ENCODE measurements around the gene OPN3.

OPN3 gene

DNA sequence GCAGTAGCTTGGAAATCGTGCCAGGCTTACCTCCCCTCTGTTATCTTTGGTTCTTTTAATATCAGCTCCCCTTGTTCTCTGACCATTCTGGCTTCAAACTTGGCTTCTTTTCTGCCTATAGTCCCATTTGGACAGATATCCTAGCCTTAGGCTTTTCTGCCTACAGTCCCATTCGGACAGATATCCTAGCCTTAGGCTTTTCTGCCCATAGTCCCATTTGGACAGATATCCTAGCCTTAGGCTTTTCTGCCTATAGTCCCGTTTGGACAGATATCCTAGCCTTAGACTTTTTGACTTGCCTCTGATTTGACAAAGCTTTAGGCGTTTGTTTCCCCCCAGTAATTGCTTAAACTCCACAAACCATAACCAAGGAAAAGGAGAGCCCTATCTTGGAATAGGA is 25.6 kb downstream of the OPN3 start:
- in situ Hi-C loops (cut with MboI; ENCODE audit: low pct_unique_long_range_greater_than_20kb, low sequenced_read_pairs, unreplicated experiment), result loop anchor here (25.0 kb wide), 1 partner anchor 398 kb away; no protein-coding TSS in a partner anchor
- no peak for DNase-seq (ENCODE audit: low spot score)
- TF ChIP-seq, protein P1, sequence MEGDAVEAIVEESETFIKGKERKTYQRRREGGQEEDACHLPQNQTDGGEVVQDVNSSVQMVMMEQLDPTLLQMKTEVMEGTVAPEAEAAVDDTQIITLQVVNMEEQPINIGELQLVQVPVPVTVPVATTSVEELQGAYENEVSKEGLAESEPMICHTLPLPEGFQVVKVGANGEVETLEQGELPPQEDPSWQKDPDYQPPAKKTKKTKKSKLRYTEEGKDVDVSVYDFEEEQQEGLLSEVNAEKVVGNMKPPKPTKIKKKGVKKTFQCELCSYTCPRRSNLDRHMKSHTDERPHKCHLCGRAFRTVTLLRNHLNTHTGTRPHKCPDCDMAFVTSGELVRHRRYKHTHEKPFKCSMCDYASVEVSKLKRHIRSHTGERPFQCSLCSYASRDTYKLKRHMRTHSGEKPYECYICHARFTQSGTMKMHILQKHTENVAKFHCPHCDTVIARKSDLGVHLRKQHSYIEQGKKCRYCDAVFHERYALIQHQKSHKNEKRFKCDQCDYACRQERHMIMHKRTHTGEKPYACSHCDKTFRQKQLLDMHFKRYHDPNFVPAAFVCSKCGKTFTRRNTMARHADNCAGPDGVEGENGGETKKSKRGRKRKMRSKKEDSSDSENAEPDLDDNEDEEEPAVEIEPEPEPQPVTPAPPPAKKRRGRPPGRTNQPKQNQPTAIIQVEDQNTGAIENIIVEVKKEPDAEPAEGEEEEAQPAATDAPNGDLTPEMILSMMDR (IDR thresholded peaks at IDR 0.05; ENCODE audit: extremely low read depth, insufficient read depth, missing control alignments), result no peak

DNA sequence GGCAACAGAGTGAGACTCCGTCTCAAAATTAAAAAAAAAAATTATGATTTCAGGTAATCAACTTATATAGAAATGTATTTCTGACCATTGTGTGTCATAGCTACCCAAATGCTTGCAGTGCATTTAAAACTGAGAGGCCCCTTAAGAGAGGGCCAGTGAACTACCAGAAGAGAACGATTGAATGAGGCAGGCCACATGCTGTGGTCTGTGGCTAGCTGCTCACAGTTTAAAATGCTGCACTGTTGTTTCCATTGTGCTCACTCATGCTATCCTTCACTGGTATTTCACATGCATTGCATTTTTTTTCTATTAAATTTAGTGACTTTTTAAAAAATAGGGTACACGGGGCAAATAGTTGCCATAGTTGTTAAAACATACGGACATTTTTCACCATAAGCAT is 26.0 kb downstream of the OPN3 start:
- no peak for DNase-seq (ENCODE audit: low spot score)
- in situ Hi-C loops (cut with MboI; ENCODE audit: low pct_unique_long_range_greater_than_20kb, low sequenced_read_pairs, unreplicated experiment), result loop anchor here (25.0 kb wide), 1 partner anchor 398 kb away; no protein-coding TSS in a partner anchor
- TF ChIP-seq, protein P1 (IDR thresholded peaks at IDR 0.05; ENCODE audit: extremely low read depth, insufficient read depth, missing control alignments), result no peak

DNA sequence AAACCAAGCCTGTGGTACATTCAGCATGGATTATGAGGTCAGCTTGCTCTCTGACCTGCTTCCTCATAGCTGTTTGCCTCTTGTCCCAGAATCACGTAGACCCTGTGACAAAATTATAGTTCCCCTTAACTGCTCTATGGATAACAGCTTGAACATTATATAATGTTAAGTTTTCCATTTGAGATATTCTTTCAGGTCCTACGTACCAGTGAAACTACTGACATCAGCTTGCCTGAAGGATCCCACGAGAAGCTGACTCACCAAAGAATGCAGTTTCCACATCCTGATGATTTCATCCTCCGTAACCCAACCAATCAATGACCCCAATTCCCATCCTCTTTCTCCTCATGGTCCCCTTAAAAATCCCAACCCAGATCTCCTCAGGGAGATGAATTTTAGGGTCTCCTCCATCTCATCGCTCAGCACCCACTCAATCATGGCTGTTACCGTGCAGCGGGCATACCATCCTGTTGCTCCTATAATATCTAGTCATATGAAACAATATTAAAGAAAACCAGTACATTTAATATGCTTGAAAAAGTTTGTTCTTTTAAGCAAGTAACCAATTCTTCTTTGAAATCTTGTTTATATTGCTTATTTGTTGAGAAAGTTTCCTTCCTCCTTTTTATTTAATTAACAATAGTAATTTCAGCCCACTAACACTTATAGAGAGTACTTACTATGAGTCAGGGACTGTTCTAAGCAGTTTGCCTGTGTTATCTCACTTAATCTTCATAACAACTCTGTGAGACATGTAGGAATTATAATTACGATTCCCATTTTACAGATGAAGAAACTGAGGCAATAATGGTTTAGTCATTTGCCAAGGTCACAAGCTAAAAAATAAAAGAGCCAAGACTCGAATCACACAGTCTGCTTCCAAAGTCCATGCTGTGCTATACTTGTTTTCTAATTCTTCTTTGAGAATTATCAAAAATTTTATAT is 27.4 kb downstream of the OPN3 start:
- TF ChIP-seq, protein P1 (IDR thresholded peaks at IDR 0.05; ENCODE audit: extremely low read depth, insufficient read depth, missing control alignments), result no peak
- in situ Hi-C loops (cut with MboI; ENCODE audit: low pct_unique_long_range_greater_than_20kb, low sequenced_read_pairs, unreplicated experiment), result loop anchor here (25.0 kb wide), 1 partner anchor 399 kb away; no protein-coding TSS in a partner anchor
- no peak for DNase-seq (ENCODE audit: low spot score)

DNA sequence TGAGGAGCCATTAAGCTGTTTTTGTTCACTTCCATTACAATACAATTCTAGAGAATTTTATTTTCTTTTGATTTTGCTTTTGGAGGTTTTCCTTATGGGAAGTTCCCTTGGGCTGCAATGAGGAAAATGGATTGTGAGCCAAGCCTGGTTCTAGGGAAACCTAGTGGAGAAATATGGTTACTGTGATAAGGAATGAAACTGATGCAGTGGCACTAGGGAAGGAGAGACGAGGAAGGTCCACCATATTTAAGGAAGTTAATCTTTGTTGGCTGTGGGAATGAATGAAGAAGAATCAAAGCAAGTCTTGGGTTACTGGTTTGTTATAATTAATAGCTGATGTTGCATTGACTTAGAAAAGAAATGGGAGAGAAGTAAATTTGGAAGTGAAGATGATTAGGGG is 28.4 kb downstream of the OPN3 start:
- in situ Hi-C loops (cut with MboI; ENCODE audit: low pct_unique_long_range_greater_than_20kb, low sequenced_read_pairs, unreplicated experiment), result loop anchor here (25.0 kb wide), 1 partner anchor 401 kb away; no protein-coding TSS in a partner anchor
- TF ChIP-seq, protein P1 (IDR thresholded peaks at IDR 0.05; ENCODE audit: extremely low read depth, insufficient read depth, missing control alignments), result no peak
- no peak for DNase-seq (ENCODE audit: low spot score)

DNA sequence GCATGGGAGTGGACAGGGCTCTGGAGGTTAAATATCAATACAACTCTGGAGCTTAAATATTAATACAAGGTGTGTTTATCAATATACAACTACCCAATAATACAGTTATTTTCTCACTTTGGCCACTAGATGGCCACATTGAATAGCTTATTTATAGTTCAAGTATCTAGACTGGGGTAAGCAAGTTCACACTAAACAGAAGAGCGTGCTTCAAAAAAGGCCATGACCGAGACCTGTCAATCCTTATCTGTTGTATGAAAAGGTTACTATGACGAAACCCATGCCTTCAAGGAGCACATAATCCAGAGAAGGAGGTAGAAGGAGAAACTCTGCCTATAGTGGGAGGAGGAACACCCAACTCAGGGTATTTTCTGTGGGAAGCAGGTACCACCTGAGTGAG is 29.1 kb downstream of the OPN3 start:
- peak; percentile 38 for DNase-seq (ENCODE audit: low spot score)
- TF ChIP-seq, protein P1 (IDR thresholded peaks at IDR 0.05; ENCODE audit: extremely low read depth, insufficient read depth, missing control alignments), result peak; percentile 59
- in situ Hi-C loops (cut with MboI; ENCODE audit: low pct_unique_long_range_greater_than_20kb, low sequenced_read_pairs, unreplicated experiment), result loop anchor here (25.0 kb wide), 1 partner anchor 401 kb away; no protein-coding TSS in a partner anchor

DNA sequence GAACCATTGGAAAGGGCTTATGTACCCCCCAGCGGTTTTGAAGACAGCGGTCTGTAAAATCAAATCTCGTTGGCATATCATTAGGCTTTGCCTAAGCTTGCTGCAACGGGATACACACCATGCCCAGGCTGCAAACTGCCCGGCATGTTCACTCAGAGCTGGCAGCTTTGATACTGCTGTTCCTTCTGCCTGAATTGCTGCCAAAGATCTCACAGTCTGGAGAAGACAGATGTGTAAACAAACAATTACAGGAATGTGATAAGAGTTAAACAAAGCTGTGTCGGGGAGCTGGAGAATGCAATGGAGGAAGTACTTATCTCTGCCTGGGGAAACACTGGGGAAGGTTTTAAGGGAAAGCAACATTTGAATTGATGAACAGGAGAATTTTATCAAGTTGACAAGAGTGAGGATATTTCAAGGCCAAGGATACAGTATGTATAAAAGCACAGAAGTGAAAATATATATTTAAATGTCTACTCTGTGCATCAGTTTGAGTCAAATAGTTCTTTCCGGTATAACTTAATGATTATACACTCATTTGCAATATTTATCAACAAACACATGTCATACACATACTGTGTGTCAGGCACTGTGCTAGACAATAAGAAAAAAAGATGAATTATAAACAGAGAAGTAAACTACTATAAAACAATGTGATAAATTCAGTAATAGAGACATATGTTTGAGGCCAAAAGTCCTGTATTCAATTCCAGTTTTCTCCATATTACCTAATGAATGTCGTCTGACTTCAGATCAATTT is 29.9 kb downstream of the OPN3 start:
- in situ Hi-C loops (cut with MboI; ENCODE audit: low pct_unique_long_range_greater_than_20kb, low sequenced_read_pairs, unreplicated experiment), result loop anchor here (25.0 kb wide), 1 partner anchor 402 kb away; no protein-coding TSS in a partner anchor
- TF ChIP-seq, protein P1 (IDR thresholded peaks at IDR 0.05; ENCODE audit: extremely low read depth, insufficient read depth, missing control alignments), result no peak
- DNase-seq (ENCODE audit: low spot score), result no peak

All from GM13977 (cell line).